ENCODE results near the gene OSBPL3. TPM values are rescaled to one million over a fixed set of nuclear protein-coding genes. Genes with fewer than 3 reads are reported as not detected.

Gene OSBPL3
- polyA plus RNA-seq, 1 donor from 2014 or later = 0.26 TPM

- Histone ChIP-seq H3K4me2 (ENCODE audit: low read length) (no peak overlapping the region), H4K20me1 (ENCODE audit: insufficient read depth) (no peaks in the 10 kb centered on the region), H2AFZ (ENCODE audit: low read depth, low read length) (no peak overlapping the region), H3K27ac (ENCODE audit: low read length) (no peak overlapping the region), H3K9me2 (ENCODE audit: insufficient read depth, low read length) (no peaks in the 10 kb centered on the region), H3K79me2 (replicated peaks; ENCODE audit: insufficient read depth, low read length) (no peaks in the 10 kb centered on the region), H3K9me3 (ENCODE audit: low read length) (no peaks in the 10 kb centered on the region), H3K27me3 (ENCODE audit: insufficient read depth, low read depth, low read length) (no peaks in the 10 kb centered on the region), H3K9ac (ENCODE audit: low read length) (no peak overlapping the region), H3K36me3 (ENCODE audit: insufficient read depth, low read length) (no peaks in the 10 kb centered on the region), H3F3A (ENCODE audit: insufficient read depth, low read length, poor library complexity, severe bottlenecking) (no peaks in the 10 kb centered on the region), H3K4me3 (ENCODE audit: low read length) (no peak overlapping the region)
- TF ChIP-seq EP300 (conservative IDR thresholded peaks at IDR 0.05; ENCODE audit: poor library complexity, severe bottlenecking) (no peak), EZH2 (IDR thresholded peaks at IDR 0.05; ENCODE audit: borderline replicate concordance, insufficient read depth, low read length, poor library complexity, severe bottlenecking) (no peak), TAF1 (IDR thresholded peaks at IDR 0.05; ENCODE audit: low read depth) (no peak), SMC3 (conservative IDR thresholded peaks at IDR 0.05; ENCODE audit: poor library complexity) (no peak), REST (IDR thresholded peaks at IDR 0.05; ENCODE audit: borderline replicate concordance) (no peak), POLR2AphosphoS5 (IDR thresholded peaks at IDR 0.05) (no peak), RAD21 (conservative IDR thresholded peaks at IDR 0.05) (no peak)
- TF ChIP-seq, protein P1, sequence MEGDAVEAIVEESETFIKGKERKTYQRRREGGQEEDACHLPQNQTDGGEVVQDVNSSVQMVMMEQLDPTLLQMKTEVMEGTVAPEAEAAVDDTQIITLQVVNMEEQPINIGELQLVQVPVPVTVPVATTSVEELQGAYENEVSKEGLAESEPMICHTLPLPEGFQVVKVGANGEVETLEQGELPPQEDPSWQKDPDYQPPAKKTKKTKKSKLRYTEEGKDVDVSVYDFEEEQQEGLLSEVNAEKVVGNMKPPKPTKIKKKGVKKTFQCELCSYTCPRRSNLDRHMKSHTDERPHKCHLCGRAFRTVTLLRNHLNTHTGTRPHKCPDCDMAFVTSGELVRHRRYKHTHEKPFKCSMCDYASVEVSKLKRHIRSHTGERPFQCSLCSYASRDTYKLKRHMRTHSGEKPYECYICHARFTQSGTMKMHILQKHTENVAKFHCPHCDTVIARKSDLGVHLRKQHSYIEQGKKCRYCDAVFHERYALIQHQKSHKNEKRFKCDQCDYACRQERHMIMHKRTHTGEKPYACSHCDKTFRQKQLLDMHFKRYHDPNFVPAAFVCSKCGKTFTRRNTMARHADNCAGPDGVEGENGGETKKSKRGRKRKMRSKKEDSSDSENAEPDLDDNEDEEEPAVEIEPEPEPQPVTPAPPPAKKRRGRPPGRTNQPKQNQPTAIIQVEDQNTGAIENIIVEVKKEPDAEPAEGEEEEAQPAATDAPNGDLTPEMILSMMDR (IDR thresholded peaks at IDR 0.05; ENCODE audit: poor library complexity, severe bottlenecking) = no peak
These were observed 125.1 kb downstream of the OSBPL3 start for GRCh38 chr7:24854866-24855265.

DNA sequence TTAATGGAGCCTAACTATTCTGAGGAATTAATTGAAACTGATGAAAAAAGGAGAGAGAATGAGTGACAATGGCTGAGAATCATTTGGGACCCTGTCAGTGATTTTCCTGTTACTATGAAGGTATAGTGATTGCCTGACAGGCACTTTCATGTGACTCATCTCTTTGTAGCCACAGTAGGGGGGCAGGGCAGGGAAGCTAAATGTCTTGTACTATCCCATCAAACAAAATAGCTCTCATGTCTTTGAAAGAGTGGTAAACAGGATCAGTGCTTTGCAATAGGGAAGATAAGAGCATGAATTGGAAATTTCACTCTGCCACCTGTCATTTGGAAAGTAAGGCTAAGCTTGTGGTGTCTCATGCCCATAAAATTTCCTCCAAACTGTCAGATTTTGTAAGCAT lies 128.2 kb downstream of the OSBPL3 start:
- Histone ChIP-seq H4K20me1 (ENCODE audit: insufficient read depth) (no peaks in the 10 kb centered on the region), H3K9me3 (ENCODE audit: low read length) (no peaks in the 10 kb centered on the region), H3K27me3 (ENCODE audit: insufficient read depth, low read depth, low read length) (no peaks in the 10 kb centered on the region), H3K9me2 (ENCODE audit: insufficient read depth, low read length) (no peaks in the 10 kb centered on the region), H3F3A (ENCODE audit: insufficient read depth, low read length, poor library complexity, severe bottlenecking) (no peaks in the 10 kb centered on the region), H3K4me2 (ENCODE audit: low read length) (no peak overlapping the region), H3K4me3 (ENCODE audit: low read length) (peak overlapping the region; percentile 21), H3K36me3 (ENCODE audit: insufficient read depth, low read length) (no peaks in the 10 kb centered on the region), H3K79me2 (replicated peaks; ENCODE audit: insufficient read depth, low read length) (no peaks in the 10 kb centered on the region), H3K9ac (ENCODE audit: low read length) (no peak overlapping the region), H2AFZ (ENCODE audit: low read depth, low read length) (no peak overlapping the region), H3K27ac (ENCODE audit: low read length) (peak overlapping the region; percentile 34)
- peak; percentile 72 for TF ChIP-seq REST (IDR thresholded peaks at IDR 0.05; ENCODE audit: borderline replicate concordance)
- TF ChIP-seq, protein P1 (IDR thresholded peaks at IDR 0.05; ENCODE audit: poor library complexity, severe bottlenecking) = no peak
- TF ChIP-seq EP300 (conservative IDR thresholded peaks at IDR 0.05; ENCODE audit: poor library complexity, severe bottlenecking) = peak; percentile 95
- peak; percentile 72 for TF ChIP-seq POLR2AphosphoS5 (IDR thresholded peaks at IDR 0.05)
- no peak for TF ChIP-seq MXI1 (conservative IDR thresholded peaks at IDR 0.05; ENCODE audit: poor library complexity, severe bottlenecking)

Data from neural cell (in vitro differentiated cells).